PFSK-1 (cell line): Measurements from ENCODE around the gene IGDCC3.

Source experiments
- FOXP2 ChIP-seq: optimal IDR thresholded peaks from 2 replicates; pipeline ENCODE3; 2011; ENCODE audit warnings: borderline replicate concordance, control low read depth, inconsistent platforms; ENCODE audit not compliant: insufficient read depth; ENCODE audit errors: extremely low read length, extremely low read depth
- POLR2AphosphoS5 ChIP-seq: IDR thresholded peaks from 2 replicates; pipeline ENCODE4 v1.6.1; 2012; ENCODE audit warnings: low read depth, mild to moderate bottlenecking, control low read depth, low read length, moderate library complexity
- REST ChIP-seq, 2 experiments: IDR thresholded peaks; 2 replicates each; pipeline versions ENCODE4 v1.6.1 to v1.8.0; 2011 to 2012; ENCODE audit warnings: low read depth in 2 of 2, low read length in 2 of 2, control low read depth in 1 of 2, inconsistent platforms in 1 of 2, mild to moderate bottlenecking in 1 of 2, moderate library complexity in 1 of 2; ENCODE audit not compliant: insufficient read depth in 1 of 2
- SIN3A ChIP-seq: IDR thresholded peaks from 2 replicates; pipeline ENCODE4 v1.6.1; 2012; ENCODE audit warnings: mild to moderate bottlenecking, low read length, moderate library complexity, borderline replicate concordance; ENCODE audit not compliant: insufficient read depth
- TAF1 ChIP-seq: IDR thresholded peaks from 2 replicates; pipeline ENCODE4 v1.6.1; 2012; ENCODE audit warnings: low read length, control low read depth, borderline replicate concordance; ENCODE audit not compliant: insufficient read depth

IGDCC3 gene

GRCh38 chr15:65332391-65333147 lies 45.2 kb downstream of the IGDCC3 start:
- TF ChIP-seq REST (IDR thresholded peaks at IDR 0.05; ENCODE audit: insufficient read depth in 1 of 2, low read depth in 2 of 2, low read length in 2 of 2) (no peak), TAF1 (no peak), POLR2AphosphoS5 (no peak), SIN3A (no peak), FOXP2 (no peak)

GRCh38 chr15:65331811-65332210 lies 46.0 kb downstream of the IGDCC3 start:
- no peak for TF ChIP-seq REST (IDR thresholded peaks at IDR 0.05; ENCODE audit: insufficient read depth in 1 of 2, low read depth in 2 of 2, low read length in 2 of 2)
- TF ChIP-seq POLR2AphosphoS5 = no peak
- TF ChIP-seq SIN3A = no peak
- no peak for TF ChIP-seq TAF1
- TF ChIP-seq FOXP2 = no peak

- TF ChIP-seq TAF1 = no peak
- peak; percentile 72 to 88 for TF ChIP-seq REST (IDR thresholded peaks at IDR 0.05; ENCODE audit: insufficient read depth in 1 of 2, low read depth in 2 of 2, low read length in 2 of 2)
Measured at GRCh38 chr15:65330934-65331645, 46.7 kb downstream of the IGDCC3 start.

DNA sequence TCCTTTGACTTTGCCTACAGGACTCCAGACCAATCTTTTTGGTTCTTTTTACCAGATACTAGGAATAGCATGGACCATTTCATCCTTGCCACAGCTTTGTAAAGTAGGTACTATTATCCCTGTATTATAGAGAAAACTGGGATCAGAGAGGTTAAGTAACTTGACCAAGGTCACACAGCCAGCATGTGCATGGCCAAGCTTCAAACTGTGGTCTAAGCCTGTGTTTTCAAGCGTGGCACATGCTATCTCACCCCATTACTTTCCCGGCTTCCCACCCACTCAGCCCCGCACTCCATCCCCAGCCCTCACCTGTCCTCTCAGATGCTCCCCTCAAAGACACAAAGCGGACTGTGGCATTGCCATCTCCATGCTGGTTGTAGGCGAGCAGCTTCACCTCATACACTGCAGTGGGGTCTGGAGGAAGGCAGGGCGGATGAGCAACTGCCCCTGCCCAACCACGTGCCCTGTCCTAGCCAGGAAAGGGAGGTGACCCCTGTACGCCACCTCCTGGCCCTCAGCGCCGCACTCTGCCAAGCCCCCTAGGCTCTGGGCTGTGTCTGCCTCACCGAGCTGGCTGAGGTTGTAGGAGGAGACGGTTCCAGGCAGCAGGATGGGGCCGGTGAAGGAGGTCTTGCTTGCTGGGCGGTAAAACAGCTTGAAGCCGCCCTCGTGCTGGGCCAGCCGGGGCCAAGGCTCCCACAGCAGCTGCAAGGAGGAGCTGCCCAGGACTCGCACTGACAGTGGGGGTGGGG lies 47.6 kb downstream of the IGDCC3 start:
- TF ChIP-seq FOXP2 (no peak), POLR2AphosphoS5 (no peak), TAF1 (no peak), REST (IDR thresholded peaks at IDR 0.05; ENCODE audit: insufficient read depth in 1 of 2, low read depth in 2 of 2, low read length in 2 of 2) (no peak)
